ENCODE results near the gene RPL9.

GRCh38 chr4:39455486-39455885 is 3.2 kb downstream of the RPL9 start:
- no peak for TF ChIP-seq YY1 (IDR thresholded peaks at IDR 0.05; ENCODE audit: insufficient read depth, insufficient read length)
- TF ChIP-seq ZNF274 (IDR thresholded peaks at IDR 0.05; ENCODE audit: low read depth, low read length), result no peak

Data from NT2/D1 (cell line).